HK-2 (cell line): Measurements from ENCODE around the gene KIAA0930.
"Not testable (repeated sequence)": the region's sequence is repeated elsewhere in the genome, so short reads cannot be mapped to it uniquely, and the experiment has no call there.

Source experiments
- DNase-seq: peaks from one replicate; pipeline ENCODE4 v3.0.0-alpha.2; 2018; ENCODE audit not compliant: unreplicated experiment

The KIAA0930 gene

DNA sequence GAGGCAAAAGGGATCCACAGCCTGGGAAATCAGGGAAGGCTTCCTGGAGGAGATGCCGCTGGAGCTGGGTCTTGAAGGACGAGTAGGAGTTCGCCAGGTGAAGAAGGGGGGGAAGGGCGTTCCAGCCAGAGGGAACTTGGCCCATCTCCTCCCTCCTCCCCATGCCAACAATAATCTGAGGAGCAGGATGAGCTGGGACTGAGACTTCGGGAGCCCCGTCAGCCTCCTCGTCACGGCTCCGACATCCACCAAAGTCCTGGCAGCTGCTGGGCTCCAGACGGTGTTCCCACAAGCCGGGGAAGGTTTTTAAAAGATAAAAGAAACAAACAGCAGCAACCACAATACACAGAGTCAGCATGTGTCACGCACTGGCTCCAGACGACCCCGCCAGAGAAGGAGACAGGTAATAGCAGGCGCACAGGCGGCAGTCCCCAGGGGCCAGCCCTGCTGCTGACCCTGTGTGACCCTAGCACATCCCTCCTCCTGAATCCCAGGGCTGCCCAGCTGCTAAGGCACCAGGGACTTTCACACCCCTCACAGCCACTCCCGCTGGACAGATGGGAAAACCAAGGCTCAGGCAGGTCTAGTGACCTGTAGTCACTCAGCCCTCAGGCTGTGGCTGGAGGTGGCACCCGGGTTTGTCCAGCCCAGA lies 39.7 kb downstream of the KIAA0930 start:
- DNase-seq: no peak

DNA sequence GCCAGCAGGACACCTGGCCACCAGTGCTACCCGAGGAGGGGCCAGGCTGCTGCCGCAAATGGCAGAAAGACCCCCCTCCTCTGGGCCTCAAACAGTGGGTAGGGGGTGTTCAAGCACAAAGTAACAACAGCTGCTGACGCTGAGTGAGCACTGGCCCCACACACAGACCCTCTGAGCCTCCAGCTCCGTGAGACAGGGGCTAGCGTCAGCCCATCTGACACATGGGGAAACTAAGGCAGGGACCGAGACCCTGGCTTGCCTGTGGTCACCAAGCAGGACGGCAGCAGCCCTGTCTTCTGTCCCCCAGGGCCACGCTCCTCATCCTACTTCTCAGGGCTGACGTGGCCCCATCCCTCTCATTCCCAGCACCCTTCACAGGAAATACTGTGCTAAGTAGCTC lies 40.5 kb downstream of the KIAA0930 start:
- no peak for DNase-seq

DNA sequence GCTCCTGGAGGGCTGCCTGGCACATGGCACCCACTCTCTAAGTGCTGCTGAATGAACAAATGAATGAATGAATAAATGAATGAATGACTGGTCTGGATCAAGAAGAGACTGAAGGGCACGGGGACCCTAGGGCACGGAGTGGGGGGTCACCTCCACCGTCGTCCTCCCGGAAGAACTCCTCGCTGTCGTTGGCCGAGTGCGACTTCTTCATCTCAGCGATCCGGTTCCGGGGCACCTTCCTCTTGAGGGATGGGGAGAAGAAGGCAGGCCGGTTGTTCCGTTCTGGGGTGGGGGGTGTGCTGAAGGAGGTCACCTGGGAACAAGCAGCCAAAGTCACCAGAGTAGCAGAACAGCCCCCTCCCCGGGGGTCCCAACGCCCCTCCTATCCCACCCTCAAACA lies 41.0 kb downstream of the KIAA0930 start:
- no peak for DNase-seq

DNA sequence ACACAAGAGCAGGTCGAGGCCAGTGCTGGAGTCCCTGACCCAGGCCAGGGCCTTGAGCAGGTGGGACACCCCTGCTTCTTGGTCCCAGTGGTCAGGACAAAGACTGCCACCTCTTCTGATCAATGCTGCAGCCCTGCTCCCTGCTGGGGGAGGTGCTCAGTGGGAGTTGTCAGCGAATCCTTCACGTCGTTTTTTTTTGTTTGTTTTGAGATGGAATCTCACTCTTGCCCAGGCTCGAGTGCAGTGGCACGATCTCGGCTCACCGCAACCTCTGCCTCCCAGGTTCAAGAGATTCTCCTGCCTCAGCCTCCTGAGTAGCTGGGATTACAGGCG lies 42.3 kb downstream of the KIAA0930 start:
- DNase-seq: no peak

DNA sequence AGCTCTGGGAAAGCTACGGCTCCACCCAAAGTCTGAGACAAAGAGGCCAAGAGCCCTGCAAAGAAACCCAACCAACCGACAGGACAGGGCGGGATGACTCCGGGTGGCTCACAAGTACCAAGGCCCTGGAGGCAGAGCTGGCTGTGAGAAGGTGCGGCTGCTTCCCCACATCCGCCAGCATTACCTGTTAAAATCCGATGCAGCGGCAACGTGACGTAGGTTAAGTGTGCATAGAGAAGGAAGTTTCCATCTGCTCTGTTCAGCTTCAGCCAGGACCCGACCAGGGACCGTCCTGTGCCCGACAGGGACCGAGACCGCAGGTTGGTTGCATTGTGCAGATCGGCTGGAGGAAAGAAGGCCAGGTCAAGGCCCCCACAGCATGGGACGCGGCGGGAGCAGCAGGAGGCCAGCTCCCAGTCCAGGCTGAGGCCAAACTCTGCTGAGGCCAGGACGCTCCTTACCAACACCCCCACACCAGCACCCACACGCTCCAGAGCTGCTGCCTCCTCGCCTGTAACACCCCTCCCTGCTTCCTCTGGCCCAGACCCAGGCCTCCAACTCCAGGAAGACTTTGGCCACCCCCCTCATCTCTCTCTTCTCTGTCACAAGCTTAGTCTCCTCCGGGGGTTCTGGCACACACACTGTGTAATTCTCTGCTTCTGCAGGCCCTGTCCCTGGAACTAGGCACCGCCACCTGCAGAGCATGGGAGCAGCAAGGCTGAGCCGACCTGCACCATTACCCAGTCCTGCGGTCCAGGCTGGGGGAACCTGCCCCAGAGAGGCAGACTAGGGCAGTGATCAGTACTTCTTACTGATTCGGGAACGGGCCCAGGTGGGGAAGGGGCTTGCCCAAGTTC lies 42.9 kb downstream of the KIAA0930 start:
- DNase-seq: no peak

DNA sequence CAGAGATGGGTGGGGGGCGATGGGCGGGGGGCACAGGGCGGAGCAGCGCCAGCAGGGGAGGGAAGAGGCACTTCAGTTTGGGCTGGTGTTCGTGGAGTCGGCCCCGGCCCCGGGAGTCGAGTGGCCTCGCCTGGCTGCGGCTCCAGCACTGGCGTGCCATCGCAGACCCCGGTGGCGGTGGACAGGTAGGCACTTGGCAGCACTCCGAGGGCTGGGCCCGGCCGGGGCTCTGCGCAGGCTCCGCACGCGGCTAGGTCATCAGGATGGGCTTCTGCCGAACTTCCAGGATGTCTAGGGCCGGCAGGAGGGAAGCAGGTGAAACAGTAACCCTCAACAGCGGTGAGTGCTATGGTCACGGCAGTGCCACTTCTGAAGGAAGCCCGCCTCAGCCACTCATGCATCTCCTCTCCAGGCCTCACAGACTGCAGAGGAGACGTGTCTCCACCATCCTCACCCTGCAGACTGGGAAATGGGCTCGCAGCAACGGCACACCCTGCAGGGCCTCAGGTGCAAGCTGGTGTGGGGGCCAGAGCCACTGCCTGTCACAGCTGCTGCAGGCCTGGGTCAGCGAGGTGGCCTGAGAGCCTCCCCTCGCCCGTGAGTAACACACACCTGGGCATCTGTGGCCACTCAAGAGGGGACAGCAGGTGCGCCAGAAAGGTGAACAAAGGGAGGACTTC lies 43.6 kb downstream of the KIAA0930 start:
- no peak for DNase-seq

DNA sequence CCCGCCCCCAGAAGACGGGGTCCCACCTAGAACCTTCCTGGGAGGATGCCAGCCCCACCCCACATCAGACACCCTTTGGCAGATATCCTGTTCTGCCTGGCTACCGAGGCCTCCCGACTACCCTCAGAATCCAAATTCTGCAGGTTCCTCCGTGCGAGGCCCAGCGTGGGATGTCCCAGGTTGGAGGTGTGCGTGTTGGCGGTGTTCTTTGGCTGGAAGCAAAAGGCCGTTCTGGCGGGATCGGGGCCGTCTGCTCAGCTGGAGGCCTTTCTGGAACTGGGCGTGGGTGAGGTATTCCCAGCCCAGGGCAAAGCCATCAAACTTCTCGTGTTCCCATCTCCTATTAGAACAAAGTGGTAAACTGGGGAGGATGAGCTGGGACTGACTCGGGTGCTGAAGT lies 44.4 kb downstream of the KIAA0930 start:
- DNase-seq: no peak

DNA sequence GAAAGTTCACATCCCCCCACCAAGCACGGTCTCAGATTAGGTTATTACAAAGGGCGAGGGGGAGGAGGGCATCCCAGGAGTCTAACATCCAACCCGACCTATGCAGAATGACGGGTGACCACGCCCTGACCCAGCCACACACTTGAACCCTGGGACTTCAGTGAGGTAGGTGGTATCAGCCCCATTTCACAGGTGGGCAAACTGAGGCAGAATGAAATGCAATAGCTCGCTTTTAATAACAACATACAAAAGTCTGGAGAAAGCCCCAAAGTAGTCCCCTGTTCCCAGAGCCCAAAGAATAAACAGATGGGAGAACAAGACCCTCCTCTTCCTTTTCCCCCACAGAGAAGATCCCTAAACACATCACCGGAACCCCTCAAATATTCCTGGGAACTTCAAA lies 45.1 kb downstream of the KIAA0930 start:
- no peak for DNase-seq

DNA sequence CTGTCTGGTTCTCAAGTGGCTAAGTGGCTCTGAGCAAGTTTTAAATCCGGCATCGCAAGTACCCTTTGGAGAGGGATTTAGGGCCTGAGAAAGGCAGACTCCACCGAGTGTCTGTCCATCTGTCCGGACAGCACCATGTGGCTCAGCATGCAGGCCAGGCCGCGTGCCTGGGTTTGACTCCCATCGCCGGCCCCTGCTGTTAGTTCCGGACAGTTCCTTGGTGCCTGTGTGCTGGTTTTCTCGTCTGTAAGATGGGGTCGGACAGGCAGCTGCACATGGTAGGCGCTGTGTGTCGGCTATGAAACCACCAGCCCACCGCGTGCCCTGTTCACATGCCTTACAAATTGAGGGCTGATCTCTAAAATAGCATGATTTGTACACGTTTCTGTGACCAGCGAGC lies 46.0 kb downstream of the KIAA0930 start:
- no peak for DNase-seq

DNA sequence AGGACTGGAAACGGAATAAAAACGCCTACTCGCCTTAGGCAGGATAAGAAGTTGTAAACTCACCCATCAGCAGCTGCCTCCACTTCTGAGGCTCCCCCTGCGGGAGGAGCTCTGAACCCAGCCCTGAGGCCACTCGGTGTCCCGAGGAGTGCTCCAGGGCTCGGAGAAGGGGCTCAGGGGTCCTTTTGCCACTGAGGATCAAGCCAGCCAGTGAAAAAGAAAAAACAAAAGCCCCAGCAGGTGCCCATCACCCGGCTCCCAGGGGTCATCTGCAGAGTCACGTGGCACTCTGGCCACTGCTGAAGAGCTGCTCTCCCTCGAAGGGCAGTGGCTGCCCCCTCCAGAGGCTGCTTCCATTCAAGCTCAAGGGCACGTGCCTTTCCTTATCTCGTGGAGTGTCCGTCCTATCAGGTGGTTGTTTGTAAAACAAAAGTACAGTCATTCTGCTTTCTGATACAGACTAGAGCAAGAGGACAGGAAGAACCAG lies 48.0 kb downstream of the KIAA0930 start:
- no peak for DNase-seq

DNA sequence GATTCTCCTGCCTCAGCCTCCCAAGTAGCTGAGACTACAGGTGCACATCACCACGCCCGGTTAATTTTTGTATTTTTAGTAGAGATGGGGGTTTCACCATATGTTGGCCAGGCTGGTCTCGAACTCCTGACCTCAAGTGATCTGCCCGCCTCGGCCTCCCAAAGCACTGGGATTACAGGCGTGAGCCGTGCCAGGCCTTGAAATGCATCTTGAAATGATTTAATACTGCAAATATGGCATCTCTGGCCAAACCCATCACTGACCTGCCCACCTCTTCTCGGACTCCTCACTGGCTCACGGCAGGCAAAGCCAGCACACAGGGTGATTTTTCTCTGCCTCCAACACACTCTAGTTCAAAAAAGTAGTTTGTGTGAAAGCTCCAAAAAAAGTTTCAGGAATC lies 48.9 kb downstream of the KIAA0930 start:
- not testable (repeated sequence) for DNase-seq

DNA sequence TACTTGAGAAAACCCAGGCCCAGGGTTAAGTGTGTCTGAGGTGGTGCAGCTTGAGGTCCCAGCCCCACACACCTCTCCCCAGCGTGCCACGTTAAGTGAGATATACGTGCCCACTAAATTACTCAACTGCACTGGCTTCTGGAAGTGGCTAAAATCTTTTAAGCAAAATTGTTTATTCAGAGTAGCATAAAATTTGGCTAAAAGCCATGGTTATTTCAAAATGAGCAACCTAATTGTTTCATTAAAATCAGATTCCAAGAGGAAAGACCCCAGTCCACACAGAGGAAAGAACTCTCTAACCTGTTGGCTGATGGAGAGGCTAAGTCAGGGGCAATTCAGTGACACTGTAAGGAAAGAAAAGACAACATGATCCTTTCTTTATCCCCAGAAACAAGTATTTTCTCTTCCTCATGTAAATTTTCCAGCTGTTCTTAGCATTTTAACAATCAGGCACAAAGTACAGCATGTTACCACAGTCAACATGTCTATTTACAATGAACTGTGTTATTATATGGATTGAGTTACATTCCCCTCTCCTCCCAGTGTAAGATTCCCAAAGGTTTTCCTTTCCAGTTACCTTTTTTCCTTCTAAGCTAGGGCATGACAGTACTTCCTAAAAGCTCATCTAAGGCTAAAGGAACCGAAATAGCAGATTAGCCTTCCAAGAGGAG lies 50.4 kb downstream of the KIAA0930 start:
- DNase-seq: no peak

DNA sequence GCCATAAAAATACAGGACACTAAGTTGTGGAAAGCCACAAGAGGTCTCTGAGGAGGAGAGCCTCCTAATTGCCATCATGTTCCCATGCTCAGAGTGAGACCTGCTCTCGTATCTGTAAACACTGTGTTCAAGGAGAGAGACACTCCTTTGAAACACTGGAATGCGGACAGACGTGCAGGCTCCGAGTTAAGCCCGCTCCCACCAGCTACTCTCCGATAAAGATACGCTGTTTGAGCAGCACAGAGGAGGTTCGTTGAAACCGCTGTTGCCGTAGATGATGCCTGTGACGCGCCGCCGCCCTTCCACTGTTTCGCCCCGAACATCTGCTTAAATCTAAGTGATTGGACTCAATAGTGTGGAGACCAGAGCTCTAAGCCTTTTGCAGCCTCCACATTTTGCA lies 51.9 kb downstream of the KIAA0930 start:
- no peak for DNase-seq

DNA sequence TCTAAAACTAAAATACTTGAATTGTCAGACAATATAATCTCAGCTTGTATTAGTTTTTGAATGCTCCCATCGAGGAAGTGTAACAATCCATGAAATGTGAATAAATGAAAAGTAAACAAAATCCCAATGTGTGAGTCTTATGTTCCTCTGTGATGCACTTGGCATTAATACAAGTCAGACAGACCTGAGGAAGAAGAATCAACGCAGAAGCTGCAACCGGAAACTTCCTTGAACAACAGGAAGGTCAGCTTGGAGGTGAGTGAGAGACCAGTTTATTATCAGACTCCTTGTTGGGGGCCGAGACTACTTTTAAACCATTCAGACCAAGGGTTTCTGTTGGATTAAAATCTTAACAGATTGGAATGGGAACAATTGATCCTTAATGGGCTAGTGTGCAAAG lies 52.8 kb downstream of the KIAA0930 start:
- DNase-seq: no peak

DNA sequence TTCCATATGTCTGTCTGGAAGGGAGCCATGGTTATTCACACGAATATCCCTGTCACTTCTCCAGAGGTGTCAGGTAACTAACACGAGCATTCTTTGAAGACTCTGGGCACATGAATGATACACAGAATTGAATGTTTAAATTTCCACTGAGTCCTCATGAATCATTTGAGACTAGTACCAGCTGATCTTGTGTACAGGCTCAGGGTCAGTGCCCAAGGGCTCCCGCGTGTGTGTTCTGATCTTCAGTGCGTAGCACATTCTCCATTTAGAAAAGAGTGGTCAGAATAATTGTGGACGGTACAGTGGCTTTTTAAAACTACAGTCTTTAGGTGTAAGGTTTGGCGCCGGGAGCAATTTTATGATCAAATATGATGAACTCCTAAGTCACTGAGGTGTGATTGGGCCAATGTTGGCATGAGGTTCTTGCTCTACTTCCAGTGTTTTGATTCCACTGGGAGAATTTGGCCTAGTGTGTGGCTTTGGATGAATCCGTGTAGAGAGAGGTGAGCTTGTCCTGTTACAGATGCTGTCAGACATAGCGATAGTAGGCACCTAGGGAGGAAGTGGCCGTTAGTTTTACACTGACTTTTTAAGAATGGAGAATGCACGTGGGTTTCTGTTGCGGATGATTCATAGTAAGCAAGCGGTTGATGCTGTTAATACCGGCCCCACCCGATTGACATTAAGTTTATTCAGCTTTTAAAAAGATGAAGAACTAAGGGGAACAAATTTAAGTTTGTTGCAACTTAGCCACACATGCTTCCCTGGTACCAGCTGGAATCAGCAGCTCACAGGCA lies 54.8 kb downstream of the KIAA0930 start:
- no peak for DNase-seq

DNA sequence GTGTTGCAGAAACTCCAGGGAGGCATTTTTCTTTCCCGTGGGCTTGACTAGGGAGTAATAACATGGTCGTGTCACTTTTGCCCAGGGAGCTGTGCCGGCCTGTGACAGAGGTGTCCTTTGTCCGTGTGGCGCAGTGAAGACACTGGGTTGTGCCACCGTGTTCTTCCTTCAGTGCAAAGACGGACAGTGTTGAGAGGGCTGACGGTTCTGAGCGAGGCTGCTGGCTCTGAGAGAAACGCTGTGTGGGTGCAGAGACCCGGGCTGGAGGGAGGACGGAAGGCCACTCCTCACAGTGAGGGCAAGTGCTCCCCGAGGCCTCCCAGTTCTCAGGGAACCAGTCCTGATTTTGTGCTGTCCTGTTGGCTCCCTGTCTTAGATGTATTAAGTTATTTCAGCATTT lies 56.7 kb downstream of the KIAA0930 start:
- no peak for DNase-seq

DNA sequence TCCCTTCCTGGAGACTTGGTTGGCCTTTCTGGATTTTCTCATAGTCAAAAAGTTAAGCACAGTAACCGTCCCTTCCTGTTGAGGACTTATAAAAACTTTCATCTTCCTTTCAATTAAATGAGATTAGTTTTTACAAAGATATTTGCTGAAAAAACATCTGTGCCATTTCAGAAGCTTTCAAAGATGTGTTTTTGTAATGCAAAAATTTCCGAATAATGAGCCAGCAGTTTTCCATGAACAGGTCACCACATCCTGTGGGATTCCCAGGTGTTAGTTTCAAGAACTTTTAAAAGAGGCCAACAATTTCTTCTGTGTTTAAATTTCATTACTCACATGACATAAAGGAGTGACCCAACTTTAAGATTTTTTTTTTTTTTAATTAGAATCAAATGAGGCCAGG lies 58.9 kb downstream of the KIAA0930 start:
- no peak for DNase-seq

DNA sequence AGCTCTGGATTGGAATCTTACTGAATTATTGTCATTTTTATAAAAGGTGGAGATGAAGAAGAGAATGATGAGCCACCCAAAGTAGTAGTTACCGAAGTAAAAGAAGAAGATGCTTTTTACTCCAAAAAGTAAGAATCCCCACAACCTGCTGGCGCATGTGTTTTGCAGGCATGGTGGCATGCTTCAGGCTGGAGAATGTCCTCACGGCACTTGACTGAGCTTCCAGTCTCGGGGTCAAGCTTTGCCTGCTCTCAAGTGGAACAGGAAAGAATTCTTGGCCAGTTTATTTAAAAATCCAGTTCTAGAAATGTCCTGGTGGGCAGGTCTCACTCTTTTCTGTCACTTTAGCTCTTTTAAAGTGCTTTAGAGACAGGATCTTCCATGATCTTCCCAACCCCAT lies 59.5 kb downstream of the KIAA0930 start:
- DNase-seq: no peak

DNA sequence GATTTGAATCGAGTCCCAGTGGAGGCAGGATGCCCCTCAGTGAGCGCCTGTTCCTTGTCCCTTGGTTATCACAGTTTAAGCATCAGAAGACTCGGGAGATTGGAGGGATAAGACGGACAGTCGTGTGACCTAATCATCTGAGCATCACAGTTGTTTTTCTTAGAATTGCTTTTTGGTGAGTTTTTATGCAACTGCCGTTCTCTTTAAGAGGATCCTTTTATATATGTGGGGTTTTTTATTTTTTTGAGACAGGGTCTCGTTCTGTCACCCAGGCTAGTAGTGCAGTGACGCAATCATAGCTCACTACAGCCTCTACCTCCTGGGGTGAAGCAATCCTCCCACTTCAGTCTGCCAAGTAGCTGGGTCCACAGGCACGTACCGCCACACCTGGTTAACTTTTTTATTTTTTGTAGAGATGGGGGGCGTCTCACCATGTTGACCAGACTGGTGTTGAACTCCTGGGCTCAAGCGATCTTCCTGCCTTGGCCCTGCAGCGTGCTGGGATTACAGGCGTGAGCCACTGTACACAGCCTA lies 60.5 kb downstream of the KIAA0930 start:
- DNase-seq: no peak

DNA sequence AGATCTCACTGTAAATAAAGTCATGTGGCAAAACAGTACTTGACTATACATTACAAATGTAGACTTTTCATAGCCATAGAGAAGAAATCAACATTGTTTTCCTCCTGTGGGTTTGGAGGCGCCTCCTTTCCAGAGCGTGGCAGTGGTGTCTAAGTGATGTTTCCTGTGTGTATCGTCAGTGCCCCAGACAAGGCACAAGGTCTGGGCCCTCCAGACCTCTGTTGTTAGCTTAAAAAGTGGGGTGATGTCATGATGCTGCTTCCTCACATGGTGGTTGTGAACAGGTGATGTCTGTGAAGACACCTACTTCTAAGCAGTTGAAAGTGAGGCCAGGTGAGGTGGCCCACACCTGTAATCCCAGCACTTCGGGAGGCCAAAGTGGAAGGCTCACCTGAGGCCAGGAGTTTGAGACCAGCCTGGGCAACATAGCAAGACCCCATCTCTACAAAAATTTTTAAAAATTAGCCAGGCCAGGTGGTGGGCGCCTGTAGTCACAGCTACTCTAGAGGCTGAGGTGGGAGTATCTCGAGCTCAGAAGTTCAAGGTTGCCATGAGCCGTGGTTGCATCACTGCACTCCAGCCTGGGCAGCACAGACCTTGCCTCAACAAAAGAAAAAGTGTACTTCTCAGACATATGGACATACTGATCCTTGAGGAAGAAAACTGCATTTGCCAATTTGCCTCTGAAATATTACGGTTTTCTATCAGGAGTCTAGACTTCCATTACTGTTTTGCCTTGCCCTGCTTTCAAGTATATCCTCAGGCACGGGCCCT lies 61.2 kb downstream of the KIAA0930 start:
- DNase-seq: no peak
